Activated CD8-positive, alpha-beta memory T cell treated with anti-CD3 and anti-CD28 coated beads, Interleukin-2, amount 50 U/mL, for 24 hours (primary cell): ENCODE data around the gene PKHD1.

Source experiments
- DNase-seq: peaks from one replicate; pipeline ENCODE4 v3.0.0-alpha.2; 2020; ENCODE audit errors: extremely low read depth

Gene PKHD1

DNA sequence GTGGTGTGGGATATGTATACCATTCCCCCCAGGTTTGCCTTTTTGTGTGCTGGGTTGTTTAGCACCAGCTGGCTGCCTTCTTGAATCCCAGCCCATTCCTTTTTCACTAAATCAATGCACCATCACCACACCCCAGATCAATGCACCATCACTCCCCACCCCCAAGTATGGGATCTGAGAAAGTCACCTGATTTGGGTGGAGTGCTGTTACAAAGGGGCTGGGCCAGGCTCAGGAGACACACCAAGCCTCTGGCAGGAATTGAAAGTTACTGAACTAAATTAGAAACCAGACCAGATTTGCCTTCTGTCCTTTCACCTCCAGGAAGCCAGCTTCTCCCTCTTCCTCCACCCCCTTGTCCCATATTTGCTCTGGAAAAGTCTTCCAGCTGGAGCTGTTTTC lies 19.6 kb upstream of the PKHD1 start:
- DNase-seq, result no peak

GRCh38 chr6:52104979-52105378 lies 17.6 kb upstream of the PKHD1 start:
- DNase-seq, result no peak

- no peak for DNase-seq
These were observed 16.2 kb upstream of the PKHD1 start for GRCh38 chr6:52103623-52104022.

GRCh38 chr6:52102405-52102804 lies 15.0 kb upstream of the PKHD1 start:
- no peak for DNase-seq

GRCh38 chr6:52098721-52099120 lies 11.3 kb upstream of the PKHD1 start:
- DNase-seq, result no peak

- no peak for DNase-seq
These were observed 2.4 kb upstream of the PKHD1 start for GRCh38 chr6:52089758-52090348.

DNA sequence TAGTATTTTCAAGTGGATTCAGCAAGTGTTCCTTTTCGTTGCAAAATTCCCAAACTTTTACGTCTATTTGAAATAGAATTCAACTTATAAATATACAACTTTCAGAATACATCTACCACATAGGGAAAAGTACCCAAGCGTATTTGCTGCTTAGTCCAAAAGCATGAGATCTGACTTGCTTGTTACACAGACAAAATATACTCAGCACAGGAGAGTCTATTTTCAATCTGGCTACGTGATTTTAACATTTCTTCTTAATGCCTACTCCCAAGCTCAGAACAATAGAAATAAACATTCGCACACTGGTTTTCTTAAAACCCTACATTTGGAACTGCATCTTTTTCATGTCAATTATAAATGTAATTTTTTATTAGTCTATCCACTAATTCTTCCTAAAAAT lies 672 bp downstream of the PKHD1 start:
- no peak for DNase-seq

GRCh38 chr6:52081237-52081636 lies 6.2 kb downstream of the PKHD1 start:
- no peak for DNase-seq

DNA sequence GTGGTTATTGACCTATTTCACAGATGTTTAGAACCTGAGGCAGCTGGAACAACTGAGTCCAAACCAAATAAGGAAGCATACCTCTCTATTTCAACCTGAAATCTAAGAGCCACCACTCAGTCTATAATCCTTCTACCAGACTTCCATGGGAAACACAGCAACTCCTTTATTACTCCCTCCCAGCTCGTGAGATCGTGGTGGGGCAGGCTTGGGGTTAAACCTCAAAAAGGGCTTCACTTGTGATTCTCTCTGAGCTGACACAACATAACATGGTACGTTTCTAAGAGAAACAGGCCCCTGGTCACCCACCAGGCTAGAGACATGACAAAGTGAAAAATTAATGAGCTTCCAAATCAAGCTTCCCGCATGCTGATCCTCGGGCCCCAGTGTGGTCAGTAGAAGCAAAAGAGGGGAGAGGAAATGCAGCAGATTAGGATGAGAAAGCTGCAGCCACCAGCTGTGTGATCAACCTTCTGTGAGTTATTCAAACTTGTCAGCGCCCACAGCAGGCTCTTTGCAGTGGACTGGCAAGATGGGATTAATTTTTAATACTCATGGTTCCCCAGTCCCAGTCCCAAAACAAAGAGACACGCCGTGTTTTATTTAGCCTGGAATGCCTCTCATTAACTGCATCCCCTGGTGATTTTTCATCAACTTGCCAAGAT lies 9.3 kb downstream of the PKHD1 start:
- DNase-seq, result no peak

DNA sequence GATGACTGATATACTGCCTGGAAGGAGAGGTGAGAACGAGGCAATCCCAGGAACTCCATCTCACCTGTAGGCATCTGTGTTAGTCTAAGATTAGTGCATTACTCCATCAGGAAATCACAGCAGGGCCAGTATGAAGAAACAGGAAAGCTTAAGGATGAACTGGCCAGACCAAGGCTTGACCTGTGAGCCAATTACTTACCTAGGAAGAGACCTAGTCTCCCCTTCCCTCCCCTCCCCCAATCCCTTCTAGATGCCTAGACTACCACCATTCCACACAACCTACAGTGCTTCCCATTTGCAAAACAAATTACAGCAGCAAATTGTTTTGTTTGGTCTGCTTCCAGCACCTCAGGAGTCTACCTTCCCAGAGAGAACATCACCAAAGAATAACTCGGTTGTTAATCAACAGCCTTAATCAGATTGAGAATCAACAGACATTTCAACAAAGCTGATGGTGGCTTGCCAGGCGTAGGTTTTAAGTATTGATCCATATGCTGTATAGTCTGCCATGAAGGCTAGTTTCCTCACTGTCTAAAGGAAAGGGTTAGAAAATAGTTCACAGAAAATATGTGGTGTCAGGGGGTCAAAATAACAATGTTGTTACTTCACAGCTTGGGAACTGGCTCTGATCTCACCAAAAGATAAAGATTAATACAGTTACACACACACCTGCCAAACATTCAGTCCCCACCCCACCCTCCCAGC lies 10.1 kb downstream of the PKHD1 start:
- DNase-seq, result no peak

- no peak for DNase-seq
These were observed 10.6 kb downstream of the PKHD1 start for GRCh38 chr6:52076791-52077179.

DNA sequence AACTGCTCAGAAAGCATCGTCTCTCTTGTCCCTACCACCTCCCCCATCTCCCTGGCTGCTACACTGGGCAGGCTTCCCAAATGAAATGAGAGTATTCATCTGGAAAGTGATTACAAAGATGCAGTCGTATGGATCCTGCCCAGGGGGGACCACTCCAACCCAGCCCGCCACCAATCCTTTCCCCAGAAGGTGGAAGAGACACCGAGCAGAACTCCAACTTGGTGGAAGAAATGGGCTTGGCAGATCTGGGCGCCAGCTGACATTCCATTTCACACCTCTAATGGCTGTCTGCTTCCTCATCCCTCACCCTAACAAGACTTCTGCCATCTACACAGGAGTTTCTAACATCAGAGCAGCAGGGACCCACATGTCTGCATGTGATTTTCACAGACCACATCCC lies 12.7 kb downstream of the PKHD1 start:
- DNase-seq, result no peak

GRCh38 chr6:52074155-52074554 lies 13.3 kb downstream of the PKHD1 start:
- no peak for DNase-seq

GRCh38 chr6:52065621-52066020 lies 21.8 kb downstream of the PKHD1 start:
- DNase-seq, result no peak

DNA sequence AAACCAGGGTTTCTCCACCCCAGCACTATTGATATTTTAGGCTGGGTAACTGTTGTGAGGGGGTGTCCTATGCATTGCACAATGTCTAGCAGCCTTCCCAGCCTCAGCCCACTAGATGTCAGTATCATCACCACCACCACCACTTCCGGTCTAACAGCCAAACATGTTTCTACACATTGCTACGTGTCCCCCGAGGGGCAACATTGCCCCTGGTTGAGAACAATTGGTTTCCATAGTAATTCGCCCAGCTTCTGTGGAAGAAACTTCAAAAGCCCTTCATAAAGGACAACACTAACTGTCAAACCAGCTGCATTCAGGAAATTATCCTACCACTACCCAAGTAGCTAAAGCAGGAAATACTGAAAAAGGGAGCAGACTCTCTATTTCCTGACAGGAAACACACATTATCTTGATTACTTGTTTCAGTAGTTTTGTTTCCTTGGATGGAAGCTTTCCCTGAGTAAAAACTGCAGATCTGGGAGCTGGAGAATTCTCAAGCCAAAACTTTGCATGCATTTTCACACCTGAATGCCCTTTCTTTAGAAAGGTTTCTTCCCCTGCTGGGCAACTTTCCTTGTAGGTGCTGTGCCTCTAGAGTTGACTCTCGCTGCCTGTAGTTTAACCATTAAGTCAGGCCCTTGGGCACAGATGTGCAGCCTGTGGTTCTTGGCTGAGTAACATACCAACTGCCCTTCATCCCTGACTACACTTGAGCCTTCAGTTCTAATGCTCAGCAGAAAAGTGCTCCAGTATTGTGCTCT lies 23.6 kb downstream of the PKHD1 start:
- peak; percentile 8 for DNase-seq

DNA sequence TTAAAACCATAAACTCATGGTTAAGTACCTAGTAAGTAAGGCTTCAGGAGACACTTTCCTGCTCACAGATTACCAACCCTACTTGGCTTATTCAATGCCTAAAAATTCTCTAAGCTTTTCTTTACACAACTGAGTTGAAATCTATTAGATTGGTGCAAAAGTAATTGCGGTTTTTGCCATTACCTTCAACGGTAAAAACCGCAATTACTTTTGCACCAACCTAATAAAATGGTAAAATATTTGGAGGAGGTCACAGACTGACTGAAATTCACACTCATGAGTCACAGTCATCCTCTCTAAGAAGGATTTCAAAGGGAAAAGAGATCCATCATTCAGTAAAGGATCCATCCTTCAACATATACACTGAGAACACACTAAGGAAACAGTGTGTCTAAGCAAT lies 25.9 kb downstream of the PKHD1 start:
- no peak for DNase-seq

DNA sequence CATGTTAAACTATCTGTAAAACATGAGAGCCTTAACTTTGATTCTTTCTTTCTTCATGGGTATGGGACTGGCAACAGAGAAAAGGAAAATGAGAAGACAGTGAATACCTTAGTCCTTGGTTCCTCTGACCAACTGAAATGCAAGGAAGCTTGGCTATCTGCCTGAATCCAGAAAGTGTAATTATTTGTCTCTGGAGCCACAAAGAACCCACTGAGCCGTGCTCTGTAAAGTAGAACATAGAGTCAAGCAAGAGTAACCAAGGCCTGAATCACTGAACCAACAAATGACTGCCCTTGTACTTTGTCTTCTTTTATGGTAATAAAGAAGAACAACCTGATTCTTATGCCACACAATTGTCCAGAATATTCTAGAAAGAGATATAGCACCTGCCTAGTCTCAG lies 27.6 kb downstream of the PKHD1 start:
- no peak for DNase-seq

- DNase-seq, result no peak
These were observed 32.0 kb downstream of the PKHD1 start for GRCh38 chr6:52055451-52055850.

DNA sequence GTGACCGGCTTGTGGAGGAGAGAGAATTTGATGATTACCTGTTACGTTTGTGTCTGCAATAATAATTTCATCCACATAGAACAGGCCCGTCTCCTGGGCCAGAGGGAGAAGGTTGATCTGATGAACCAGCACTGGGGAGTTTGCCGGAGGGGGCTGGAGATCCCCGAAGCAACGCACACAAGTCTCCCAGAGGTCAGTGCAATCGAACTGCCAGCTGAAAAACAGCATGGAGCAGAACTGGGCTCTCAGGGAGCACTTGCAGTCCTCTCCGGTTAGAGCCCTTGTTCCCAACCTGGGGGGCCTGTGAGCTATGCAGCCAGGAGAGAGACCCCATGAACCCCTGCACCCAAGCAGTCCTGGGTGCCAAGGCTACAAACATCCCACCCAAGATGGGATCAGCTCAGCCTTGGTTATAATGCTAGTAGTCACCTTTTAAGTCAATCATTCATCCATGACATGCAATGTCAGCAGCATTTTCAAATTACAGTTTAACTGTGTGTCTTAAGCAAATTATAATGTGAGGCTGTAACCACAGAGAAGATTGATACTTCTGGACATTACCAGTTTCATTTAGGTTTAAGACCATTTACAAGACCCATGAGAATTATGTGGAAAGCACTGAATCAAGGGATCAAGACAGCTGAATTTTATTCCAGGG lies 34.2 kb downstream of the PKHD1 start:
- no peak for DNase-seq

DNA sequence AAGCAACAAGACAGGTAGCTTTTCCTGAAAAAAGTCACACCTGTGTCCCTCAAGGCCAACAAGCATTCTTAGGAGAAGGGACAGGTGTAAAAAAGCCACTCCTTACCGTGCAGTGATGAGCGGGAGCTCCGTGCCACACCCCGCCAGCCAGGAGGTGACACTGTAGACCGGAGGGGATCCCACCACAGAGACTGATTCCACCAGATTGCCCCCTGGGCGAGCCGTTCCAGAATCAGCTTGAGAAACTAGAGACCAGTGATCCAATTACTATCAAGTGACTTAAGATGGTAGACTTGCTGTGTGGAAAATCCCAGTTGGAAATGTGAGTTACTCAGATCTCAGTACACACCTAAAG lies 37.4 kb downstream of the PKHD1 start:
- DNase-seq, result no peak

- no peak for DNase-seq
These were observed 38.0 kb downstream of the PKHD1 start for GRCh38 chr6:52049252-52050050.
